GM19351 (cell line): Measurements from ENCODE around the gene CLBA1.

Source experiments
- ATAC-seq: cut with Tn5 transposase; IDR thresholded peaks from one replicate; pipeline ENCODE4 v1.9.1; 2021; ENCODE audit warnings: mild to moderate bottlenecking, moderate library complexity; ENCODE audit not compliant: unreplicated experiment

CLBA1 gene

DNA sequence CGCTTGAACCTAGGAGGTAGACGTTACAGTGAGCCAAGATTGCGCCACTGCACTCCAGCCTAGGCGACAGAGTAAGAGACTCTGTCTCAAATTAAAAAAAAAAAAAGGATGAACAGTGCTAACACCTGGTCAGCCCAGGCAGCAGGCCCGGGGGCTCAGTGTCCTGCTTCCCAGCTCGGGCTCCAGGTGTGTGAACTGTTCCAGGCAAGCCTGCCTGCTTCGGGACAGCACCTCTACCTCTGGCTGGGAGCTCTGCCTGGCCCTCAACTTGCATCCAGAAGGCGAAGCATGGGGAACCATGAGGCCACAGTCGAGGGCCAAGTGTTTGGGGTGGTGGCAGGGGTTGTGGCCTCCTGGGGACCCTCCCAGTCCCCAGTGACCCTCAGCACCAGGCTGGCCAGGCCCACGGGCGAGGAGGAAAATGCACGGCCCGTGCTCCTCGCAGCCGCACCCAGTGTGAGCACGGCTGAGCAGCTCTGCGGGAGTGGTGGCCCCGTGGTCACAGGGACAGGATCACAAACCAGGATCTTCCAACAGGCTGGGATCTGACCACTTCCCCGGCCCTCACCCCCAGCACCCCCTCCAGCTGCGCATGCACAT, 19.8 kb downstream of the CLBA1 start:
- ATAC-seq: no peak

- ATAC-seq: no peak
These were observed 20.6 kb downstream of the CLBA1 start for GRCh38 chr14:105005929-105006830.

DNA sequence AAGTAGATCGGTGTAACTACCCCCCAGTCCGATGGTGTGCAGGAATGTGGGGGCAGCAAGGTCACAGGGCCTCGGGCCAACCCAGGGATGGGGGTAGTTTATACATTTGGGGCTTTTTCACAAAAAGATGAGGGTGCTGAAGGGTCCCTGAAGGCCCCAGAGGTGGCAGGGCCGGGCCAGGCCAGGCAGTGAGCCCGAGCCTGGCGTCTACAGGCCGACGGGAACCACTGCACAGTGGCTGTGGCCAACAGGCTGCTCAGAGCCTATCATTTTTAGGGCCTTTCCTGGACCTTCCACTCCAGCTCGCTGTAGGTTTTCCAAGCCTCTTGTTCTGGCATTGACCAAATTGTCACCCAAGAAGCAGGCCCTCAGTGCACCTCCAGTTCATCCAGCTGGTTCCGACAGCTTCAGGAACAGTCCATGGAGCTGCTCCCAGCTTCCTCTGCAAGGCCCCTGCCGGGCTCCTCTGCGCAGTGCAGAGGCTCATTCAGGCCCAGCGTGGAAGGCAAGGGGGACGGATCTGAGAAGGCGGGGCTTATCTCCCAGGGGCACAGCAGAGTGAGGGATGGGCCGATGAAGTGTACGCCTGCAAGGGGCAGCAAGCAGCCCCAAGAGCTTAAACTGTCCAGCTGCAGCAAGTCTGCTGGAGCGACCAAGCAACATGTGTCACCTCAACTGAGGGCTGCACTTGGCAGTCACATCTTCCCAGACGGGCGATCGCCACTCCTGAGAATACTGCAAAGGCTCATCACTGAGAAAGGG, 21.4 kb downstream of the CLBA1 start:
- ATAC-seq: no peak

GRCh38 chr14:105007593-105008264, 22.1 kb downstream of the CLBA1 start:
- no peak for ATAC-seq

- no peak for ATAC-seq
These were observed 24.5 kb downstream of the CLBA1 start for GRCh38 chr14:105010106-105010505.

DNA sequence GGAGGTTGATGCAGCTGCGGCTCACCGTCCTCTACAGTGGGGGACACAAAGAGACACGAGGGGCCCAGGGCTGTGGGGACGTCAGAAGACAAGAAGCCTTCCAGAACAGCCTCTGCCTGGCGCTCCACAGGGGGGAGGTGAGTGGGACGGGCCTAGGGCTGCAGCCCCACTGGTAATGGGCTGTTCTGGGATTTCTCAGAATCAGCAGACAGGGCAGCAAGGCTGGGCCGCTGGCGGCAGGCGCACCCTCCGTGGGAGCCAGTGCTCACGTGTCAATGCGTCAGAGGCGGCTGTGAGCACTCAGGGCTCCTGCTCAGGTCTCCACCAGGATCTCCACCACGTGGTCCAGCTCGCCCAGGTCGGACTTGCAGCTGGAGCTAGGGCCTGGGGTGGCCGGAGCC, 25.3 kb downstream of the CLBA1 start:
- no peak for ATAC-seq

DNA sequence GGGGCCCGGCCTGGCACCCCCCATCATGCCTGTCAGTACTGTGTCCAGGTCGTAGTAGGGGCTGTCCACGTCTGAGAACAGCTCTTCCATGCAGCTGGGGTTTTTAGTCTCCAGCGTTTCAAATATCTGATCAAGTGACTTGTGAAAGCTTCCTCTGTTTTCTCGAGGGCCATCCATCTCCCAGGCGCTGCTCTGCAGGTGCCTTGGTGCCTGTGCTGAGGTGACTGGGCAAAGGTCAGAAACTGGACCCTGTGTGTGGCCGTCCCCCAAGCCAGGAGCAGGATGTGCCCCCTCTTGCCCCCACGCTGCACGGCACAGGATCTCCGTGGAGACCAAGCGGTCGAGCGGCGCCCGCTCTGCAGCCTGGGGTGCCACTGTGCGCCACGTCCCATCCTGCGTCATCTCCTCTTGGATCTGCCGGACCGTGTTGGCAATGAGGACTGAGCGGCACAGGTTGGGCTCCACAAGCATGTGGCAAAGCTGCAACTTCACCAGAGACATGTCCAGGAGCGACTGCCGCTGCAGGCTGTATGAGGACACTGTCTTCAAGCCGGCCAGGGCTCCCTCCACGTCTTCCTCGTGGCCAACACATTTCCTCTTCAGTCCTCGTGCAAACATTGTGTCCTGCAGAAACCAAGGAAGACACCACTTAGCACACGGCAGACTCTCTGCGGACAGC, 25.9 kb downstream of the CLBA1 start:
- no peak for ATAC-seq

GRCh38 chr14:105012171-105012985, 26.8 kb downstream of the CLBA1 start:
- ATAC-seq: no peak

DNA sequence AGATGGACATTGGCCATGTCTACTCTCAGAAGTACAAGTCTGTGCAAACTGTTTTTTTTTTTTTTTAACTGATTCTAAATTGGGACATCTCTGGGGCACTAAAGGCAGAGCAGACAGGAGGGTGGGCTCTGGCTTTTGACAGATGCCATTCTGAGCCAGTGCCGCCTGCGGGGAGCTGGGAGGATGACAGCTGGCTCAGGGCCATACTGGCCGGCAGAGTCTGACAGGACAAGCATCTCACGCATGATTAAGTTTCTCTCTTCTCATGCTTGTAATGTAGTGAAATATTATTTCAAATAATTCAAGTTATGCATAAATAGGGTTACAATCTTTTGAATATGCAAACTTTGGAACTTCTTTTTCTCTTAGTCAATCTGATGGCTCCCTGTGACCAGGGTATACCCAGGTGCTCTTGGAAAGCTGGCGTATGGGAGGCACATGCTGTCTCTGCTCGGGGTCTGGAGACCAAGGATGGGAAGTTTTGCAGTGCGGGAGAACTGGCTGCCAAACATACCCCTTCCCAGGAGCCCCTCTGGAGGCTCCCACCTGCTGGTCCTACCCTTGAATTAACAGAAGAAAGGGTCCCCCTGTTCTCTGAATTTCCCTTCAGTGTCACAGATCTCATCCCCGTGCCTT, 27.7 kb downstream of the CLBA1 start:
- no peak for ATAC-seq

- ATAC-seq: no peak
These were observed 28.4 kb downstream of the CLBA1 start for GRCh38 chr14:105014032-105014431.

GRCh38 chr14:105014631-105015030, 29.0 kb downstream of the CLBA1 start:
- no peak for ATAC-seq

DNA sequence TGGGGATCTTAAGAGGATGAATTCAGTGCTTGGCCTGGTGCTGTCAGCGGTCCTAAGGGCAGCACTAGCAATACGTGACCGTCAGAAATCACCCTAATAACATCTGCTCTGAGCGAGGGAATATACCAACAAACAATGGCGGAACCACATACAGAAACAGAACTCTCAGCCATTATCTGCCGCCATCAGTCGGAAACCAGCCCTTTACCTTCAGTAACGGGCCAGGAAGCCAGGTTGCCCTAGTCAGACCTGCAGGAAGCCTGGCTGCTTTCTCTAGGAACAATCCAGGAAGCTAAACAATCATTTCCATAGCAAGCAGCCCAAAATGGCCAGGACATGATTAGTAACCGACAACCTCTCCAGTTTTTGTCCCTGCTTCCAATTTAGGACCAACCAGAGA, 29.7 kb downstream of the CLBA1 start:
- no peak for ATAC-seq

DNA sequence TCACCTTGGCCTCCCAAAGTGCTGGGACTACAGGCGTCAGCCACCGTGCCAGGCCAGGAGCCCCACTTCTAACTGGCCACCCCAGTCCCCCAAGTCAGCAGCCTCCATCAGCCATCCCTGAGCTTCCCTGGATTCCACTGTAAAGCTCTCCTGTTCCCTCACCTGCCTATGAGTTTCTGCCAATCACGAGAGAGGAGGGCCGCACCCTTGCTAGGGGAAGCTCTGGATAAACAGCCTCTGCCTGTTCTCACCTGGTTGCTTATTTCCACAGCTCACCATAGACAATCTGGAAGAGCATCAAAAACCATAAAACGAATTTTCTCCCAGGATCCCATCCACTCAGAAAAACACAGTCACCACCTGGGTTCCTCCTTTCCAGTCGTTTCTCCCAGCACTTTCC, 30.3 kb downstream of the CLBA1 start:
- ATAC-seq: no peak

DNA sequence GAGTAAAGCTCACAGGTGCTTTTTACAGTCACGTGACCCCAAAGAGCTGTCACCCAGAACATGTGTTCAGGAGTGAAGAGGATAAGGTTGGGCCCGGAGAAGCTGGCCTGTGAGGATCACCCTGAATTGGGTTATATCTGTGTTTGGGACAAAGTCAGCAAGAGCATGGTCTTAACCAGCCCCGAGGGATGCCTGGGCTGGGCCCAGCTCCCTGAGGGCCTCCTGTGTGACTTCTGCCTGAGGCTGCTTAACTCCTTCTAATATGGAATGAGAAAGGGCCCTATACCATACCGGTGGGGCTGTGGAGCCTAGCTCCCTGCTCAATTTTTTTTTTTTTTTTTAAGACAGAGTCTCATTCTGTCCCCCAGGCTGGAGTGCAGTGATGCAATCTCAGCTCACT, 32.8 kb downstream of the CLBA1 start:
- ATAC-seq: no peak

DNA sequence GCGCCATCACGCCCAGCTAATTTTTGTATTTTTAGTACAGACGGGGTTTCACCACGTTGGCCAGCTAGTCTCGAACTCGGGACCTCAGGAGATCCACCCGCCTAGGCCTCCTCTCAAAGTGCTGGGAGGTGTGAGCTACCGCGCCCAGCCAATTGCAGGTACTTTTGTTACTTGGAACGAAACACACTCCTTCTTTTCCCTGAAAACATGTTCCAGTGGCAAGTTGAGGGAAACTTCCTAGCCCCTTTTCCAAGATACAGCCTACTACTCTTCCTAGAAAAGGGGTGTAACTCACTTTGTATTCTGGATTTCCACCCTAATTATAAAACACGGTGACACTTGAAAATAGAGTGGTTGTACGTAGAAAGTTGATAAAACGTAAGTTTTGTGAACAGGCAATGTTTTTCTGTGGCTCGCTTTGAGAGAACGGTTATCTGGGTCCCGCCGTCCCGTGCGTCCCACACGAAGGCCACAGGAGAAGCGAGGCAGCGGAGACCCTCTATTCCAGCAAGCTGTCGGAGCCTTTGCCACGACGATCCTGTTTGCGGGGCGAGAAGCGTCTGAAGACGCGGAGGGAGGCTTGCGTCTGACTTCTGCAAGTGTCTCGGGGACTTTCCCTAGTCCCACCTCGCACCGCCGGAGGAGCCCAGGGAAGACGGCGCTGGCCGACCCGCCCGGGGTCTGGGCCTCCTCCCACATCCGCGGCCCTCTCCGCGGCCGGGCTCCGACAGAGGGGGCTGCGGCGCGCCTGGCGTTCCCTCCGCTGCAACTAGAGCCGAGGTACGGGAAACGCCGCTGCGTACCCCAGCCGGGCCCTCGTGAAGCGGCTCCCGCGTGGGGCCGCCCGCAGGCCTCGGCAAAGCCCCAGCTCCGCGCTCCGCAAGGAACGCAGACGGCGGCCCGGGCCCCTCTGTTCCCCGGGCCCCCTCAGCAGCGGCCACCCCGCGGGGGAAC, 34.5 kb downstream of the CLBA1 start:
- peak; percentile 20 for ATAC-seq

DNA sequence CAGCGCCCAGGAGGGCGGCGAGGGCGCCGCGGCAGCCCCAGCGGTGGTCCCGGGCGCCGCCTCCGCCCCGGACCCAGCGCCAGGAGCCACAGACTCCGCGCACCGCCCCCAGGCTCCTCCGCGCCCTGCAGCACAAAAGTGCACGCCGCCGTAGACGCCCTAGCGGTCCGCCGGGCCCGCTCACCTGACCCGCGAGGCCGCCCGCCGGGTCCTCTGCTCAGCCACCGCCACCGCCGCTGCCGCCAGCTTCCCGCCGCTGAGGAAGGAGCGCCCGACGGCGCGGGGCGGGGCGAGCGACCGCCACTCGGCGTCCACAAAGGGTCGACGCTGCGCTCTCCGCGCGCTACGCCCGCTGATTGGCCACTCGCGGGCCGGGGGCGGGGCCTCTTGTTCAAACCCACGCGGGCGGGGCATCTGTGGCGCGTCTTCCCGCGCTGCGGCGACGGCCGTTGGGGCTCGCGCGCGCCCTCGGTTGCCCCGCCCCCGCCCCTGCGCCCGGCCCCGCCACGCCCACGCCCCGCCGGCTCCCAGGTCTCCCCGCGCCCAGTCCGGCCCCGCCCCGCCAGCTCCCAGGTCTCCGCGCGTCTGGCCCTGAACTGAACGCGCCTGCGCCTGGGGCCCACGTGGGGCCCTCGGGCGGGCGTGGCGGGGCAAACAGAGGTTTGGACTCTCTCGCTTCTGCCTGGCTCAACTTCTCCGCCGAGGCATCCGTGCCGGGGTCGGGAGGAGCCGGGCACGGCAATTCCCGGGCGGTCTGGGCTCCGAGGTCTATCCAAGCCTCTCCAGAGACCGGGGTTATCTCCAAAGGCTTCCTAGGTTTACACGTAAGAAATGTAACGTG, 35.4 kb downstream of the CLBA1 start, which contains the start of gene CDCA4:
Gene CDCA4 (minus strand): TSS at position 269 of the 841 bp plus-strand sequence. CDS start 9,154 bp downstream, outside the sequence.
- peak; percentile 70 for ATAC-seq

- no peak for ATAC-seq
These were observed 36.2 kb downstream of the CLBA1 start for GRCh38 chr14:105021656-105022275.
